Epithelial cell of prostate (primary cell): Measurements from ENCODE around the gene OPN1MW3.
"Not testable (repeated sequence)": the region's sequence is repeated elsewhere in the genome, so short reads cannot be mapped to it uniquely, and the experiment has no call there.

ENCODE experiments used
- DNase-seq: peaks from one replicate; pipeline ENCODE4 v3.0.0-alpha.2; 2011; ENCODE audit warnings: low read depth, low spot score
- H3K27ac ChIP-seq: fragments of 450-650 bp; 2 replicates; pipeline ENCODE4 v1.5.1; 2017; ENCODE audit warnings: mild to moderate bottlenecking

OPN1MW3 gene

DNA sequence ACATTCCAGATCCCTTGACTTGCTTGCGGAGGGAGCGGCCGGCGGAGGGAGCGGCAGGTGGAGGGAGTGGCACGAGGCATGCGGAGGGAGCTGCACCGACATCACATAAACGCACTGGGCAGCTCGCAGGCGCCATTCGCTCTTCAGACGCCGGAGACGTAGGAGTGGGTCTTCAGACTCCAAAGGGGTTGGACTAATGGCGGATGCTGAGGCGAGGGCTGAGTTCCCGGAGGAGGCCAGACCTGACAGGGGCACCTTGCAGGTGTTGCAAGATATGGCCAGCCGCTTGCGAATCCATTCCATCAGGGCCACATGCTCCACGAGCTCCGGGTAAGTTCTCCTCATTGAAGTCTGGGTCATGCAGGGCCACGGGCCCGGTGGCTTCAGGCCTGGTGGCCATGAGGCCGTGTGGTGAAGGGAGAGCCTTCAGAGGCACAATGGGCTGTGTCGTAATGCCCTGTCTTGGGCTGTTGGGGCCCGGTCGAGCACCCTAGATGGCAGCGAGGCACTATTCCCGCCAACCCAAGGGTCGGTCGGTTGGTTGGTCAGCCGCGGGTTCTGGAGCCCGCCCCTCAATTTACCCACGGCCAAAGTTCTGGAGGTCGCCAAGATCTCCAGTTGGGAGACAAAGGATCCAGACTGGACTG is 38.4 kb downstream of the OPN1MW3 start, which contains the start of gene TKTL1:
TSS of gene TKTL1 (plus strand) at position 132 of the 647 bp plus-strand sequence. CDS start at position 197, 65 bp downstream.
- no peak for DNase-seq
- H3K27ac ChIP-seq = no peak within 1 kb of the TSS

DNA sequence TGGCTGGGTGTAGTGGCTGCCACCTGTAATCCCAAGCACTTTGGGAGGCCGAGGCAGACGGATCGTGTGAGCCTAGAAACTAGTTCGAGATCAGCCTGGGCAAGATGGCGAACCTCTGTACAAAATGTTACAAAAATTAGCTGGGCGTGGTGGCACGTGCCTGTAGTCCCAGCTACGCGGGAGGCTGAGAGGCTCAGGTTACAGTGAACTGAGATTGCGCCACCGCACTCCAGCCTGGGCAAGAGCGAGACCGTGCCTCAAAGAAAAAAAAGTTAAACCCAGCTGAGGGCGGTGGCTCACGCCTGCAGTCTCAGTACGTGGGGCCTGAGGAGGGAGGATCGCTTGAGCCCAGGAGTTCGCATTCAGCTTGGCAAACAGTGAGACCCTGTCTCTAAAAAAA is 39.3 kb downstream of the OPN1MW3 start:
- no peak for DNase-seq
- no peak overlapping the region for H3K27ac ChIP-seq

DNA sequence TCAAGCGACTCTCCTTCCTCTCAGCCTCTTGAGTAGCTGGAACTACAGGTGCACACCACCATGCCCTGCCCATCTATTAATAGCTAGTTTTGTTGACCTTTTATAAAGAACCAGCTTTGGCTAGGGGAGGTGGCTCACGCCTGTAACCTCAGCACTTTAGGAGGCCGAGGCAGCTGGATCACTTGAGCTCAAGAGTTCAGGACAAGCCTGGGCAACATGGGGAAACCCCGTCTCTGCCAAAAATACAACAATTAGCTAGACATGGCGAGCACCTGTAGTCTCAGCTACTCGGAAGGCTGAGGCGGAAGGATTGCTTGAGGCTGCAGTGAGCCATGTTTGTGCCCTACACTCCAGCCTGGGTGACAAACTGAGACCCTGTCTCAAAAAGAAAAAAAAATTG is 40.9 kb downstream of the OPN1MW3 start:
- no peak overlapping the region for H3K27ac ChIP-seq
- DNase-seq = no peak

DNA sequence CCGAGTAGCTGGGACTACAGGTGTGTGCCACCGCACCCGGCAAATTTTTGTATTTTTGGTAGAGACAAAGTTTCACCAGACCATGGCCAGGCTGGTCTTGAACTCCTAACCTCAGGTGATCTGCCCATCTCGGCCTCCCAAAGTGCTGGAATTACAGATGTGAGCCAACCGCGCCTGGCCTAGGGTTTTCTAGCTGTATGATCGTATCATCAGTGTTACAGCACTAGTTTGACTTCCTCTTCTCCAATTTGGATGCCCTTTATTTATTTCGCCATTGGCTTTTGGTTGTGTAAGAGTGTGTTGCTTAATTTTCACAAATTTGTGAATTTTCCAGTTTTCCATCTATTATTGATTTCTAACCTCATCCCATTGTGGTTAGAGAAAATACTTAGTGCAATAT is 43.4 kb downstream of the OPN1MW3 start:
- H3K27ac ChIP-seq = no peak overlapping the region
- DNase-seq = no peak

DNA sequence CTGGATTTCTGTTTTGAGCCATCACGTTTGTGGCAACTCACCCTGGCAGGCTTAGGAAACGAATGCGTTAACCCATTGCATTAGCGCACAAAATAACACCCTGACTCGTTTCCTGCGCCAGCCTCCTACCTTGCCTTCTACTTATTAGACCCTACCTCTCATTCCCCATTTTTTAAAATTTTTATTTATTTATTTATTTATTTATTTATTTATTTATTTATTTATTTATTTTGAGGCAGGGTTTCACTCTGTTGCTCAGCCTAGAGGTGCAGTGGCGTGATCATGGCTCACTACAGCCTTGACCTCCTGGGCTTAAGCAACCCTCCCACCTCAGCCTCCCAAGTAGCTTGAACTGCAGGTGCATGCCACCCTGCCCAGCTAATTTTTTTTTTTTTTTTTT is 45.6 kb downstream of the OPN1MW3 start:
- DNase-seq, H3K27ac ChIP-seq: not testable (repeated sequence)

DNA sequence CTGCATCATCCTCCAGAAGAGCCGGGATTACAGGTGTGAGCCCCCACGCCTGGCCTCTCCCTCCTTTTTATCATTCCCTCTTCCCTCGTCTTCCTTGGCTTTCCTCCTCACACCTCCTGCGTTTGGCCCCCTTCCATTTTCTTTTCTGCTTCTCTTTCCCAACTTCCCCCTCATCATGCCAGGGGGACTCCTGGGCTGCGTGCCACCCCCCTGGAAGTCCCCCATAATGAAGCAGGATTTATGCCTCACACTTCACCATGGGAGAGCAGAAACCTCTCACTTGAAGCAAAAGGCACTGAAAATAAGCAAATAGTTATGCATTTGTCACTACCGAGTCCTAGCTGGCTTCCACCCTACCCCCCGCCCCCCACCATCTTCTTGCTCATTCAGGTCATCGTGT is 46.1 kb downstream of the OPN1MW3 start:
- DNase-seq = no peak
- H3K27ac ChIP-seq = no peak overlapping the region

DNA sequence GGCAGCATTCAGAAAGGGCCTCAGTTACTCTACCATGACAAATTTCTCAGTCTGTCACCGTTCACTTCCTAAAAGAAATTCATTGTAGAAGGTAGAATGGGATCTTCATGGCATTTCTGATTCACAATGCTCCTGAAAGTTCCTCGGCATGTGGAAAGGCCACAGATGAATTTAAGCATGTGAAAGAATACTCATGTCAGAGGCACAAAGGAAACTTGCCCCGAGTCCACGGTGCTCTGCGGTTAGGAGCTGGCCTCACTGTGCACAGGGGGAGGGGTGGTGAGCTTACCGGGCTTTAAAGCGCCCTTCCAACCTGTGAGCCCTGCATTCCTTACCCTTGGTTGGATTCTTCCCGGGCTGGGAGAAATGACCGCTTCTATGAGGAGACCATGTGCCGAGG is 47.5 kb downstream of the OPN1MW3 start:
- DNase-seq = no peak
- H3K27ac ChIP-seq = no peak overlapping the region

DNA sequence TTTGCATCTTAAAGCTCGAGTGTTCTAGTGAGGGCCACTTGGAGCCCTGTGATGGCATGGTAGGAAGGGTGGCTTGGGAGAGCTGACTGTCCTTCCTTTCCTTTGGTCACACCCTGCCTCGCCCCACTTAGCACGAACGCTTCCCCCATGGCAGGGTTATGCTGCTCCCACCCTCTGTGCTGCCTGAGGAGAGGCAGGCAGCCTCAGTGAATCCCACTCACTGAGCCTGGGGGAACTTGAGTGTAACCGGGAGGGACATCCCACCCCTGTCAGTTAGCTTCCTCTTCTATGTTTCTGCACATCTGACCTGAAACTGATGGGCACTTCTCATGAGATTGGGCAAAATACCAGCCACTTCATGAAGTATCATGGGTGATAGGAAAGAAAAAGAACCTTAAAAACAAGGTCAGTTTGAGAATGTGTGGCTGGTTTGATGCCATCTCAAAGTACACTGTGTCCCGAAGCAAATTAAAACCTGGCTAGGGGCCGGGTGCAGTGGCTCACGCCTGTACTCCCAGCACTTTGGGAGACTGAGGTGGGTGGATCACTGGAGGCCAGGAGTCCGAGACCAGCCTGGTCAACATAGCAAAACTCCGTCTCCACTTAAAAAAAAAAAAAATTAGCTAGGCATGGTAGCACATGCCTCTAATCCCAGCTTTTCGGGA is 48.3 kb downstream of the OPN1MW3 start:
- DNase-seq = no peak
- H3K27ac ChIP-seq = no peak overlapping the region

DNA sequence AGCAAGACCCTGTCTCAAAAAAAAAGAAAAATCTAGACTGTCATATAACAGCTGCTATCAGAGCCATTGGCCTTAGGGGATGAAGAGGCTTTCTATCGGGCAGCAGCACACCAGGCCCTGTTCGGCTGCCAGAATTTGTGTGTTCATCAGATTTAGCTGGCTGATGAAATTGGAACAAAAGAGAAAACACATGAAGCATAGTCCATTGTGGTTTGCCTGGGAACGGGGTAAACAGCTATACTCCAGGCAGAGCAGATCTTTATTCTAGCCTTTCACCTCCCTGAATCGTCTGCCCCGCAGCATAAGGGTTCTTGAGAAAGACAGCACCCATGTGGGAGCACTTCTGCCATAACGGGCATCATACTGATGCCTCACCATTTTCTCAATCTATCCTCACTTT is 49.8 kb downstream of the OPN1MW3 start:
- H3K27ac ChIP-seq = no peak overlapping the region
- DNase-seq = no peak

DNA sequence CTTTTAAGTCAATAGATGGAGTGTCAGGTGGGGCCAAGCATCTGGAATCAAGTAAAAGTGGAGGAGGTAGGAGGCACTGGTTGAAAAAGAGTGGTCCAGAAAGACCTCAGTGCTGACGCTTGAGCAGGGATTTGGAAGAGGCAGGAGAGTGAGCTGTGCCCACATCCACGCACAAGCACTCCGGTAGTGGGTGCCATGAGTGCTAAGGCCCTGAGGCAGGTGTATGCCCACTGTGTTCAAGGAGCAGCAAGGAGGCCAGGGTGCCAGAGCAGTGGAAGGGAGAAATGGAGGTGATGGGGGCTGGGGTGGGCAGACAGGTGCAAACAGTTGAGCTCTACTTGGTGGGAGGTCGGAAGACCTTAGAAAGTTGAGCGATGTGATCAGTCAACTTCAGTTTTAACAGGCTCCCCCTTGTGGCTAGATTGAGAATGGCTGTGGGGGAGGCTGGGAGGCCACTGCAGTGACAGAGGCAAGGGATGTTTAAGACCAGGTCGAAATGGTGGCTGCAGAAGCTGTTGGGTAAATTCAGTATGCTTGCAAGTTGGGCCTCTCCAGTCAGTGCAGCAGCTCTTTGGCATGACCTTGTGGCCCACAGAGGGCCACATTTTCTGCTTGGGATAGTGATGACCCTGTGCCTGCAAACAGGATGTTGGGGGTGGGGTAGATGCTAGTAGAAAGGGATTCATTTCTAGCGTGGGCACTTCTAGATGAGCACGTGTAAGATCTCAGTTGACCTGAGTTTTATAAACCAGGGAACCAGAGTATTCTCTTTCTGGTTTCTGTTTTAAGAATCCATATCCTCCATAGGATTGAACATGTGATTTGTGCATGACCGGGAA is 50.9 kb downstream of the OPN1MW3 start:
- no peak for DNase-seq
- H3K27ac ChIP-seq = no peak overlapping the region

DNA sequence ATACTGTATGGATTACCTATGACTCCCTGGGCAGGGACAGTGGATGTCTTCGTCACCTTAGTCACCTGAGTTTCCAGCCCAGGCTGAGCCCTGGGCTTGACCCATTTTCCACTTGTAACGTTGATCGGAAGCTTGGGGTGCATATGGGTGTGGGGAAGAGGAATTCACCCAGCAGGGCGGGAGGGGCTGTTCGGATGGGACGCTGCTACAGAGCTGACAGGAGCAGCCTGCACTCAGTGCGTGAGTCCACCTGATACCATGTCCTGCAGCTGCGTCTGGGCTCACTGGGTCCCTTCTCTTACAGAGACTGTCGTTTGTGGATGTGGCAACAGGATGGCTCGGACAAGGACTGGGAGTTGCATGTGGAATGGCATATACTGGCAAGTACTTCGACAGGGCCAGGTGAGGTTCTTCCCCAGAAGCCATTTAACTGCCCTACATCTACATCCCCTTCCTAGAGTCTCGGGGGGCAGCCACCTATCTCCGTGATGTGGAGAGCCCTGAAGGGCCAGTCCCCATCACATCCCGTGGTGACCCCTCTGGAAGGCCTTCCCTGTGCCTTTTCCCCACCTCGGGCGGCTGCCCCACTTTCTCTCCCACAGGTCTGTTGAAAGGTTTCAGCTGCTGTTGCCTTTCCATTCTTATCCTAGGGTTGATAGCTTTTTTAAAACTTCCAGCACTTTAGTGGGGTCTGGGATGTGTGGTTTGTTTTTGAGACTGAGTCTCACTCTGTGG is 51.8 kb downstream of the OPN1MW3 start:
- DNase-seq = no peak
- no peak overlapping the region for H3K27ac ChIP-seq

DNA sequence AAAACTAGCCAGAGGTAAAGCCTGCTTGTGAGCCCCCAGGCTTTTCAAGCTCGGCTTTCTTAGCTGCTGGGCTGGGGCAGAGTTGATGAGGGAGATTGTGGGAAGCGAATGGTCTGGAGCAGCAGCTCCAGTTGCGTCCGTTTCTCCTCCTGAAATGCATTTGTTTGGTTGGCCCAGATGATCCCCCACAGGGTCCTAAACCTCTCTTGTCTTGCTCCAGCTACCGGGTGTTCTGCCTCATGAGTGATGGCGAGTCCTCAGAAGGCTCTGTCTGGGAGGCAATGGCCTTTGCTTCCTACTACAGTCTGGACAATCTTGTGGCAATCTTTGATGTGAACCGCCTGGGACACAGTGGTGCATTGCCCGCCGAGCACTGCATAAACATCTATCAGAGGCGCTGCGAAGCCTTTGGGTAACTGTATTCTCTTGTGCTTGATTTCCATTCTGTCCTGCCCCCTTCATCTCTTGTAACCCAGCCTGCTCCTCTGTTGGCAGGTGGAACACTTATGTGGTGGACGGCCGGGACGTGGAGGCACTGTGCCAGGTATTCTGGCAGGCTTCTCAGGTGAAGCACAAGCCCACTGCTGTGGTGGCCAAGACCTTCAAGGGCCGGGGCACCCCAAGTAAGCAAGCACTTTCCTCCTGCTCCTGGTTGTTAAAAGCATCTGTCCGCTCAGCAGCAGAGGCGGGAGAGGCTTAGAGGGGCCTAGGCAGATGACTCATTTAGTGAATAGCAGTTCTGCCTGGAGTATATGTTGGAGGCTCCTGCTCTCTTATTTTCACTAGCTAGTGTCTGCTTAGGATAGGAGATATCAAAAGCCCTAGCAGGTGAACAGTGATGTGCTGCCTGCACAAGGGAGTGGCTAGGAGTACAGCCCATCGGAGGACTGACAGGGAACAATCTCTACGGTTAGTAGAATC is 53.5 kb downstream of the OPN1MW3 start:
- DNase-seq = no peak
- no peak overlapping the region for H3K27ac ChIP-seq

DNA sequence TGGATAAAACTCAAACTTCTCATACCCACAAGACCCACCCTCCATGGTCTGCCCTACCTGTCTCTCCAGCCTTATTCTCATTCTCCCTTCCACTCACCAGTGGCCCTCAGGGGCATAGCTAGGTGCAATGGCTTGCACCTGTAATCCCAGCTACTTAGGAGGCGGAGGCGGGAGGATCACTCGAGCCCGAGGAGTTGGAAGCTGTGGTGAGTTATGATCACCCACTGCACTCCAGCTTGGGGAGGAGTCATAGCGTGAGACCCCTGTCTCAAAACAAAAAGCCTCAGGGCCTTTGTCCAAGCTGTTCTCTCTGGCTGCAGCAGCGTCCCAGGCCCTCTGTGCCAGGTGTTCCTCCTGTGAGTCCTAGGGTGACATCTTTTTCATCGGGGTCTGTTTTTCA is 54.7 kb downstream of the OPN1MW3 start:
- DNase-seq = no peak

DNA sequence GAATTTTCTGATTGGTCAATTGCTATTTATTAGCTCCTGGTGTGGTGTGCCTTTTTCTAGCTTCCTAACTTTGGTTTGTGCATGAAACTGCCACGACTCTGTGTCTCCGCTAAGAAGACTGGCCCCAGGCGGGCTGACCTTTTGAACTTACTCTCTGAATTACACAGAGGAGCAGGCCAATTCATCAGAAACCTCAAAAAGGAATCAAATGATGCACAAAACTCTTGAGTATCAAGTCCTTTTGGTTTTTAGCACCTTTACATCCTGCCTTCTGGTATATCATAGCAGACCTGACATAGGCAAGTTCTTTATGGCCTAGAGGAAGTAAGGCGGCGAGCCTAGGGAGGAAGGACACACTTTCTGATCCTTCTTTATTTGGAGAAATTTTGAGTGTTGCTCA is 55.8 kb downstream of the OPN1MW3 start:
- no peak overlapping the region for H3K27ac ChIP-seq
- no peak for DNase-seq

More for the DNA sequence above, 54.7 kb downstream of the OPN1MW3 start:
- no peak overlapping the region for H3K27ac ChIP-seq

DNA sequence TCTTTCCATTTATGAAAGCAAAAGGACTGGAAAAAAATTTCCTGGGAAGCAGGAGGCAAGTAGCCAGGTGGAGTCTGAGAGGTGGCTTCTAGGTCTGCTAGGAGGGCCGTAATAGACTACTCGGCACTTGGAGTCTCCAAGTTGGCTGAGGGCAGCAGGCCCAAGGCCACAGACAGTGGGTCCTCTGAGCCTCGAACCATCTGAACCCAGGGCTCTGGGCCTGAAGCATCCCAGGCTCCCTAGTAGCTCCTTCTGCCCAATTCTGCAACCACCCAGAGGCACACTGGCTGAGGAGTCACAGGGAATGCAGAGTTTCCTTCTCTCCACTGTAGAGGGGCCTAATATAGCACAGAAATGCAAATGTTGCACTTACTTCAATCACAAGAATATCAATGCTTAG is 58.0 kb downstream of the OPN1MW3 start:
- no peak for DNase-seq
- H3K27ac ChIP-seq = no peak overlapping the region

DNA sequence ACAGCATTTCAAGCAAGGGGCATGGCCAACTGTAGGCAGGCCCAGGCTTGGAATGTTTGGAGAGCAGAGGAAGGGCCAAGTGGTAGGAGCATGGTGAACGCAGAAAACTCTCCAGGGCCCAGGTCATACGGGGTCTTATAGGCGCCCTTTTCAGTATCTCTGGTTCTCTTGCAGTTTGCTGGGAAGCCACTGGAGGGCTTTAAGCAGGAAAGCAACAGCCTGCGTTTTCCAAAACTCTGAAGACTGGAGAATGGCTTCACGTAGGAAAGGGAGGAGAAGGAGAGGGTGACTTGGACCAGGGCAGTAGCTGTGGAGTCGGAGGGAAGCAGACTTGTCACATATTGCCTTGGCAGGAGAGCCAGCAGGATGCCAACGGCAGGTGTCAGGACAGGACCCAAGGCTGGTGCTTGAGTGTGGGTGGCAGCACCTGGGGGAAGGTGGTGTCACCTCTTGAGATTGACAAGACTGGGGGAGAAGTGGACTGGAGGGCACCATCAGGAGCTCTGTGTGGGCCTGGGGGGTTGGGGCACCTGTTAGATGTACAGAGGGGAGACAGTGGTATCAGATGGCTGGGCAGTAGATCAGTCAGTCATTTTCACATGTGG is 60.1 kb downstream of the OPN1MW3 start:
- no peak for DNase-seq
- H3K27ac ChIP-seq = no peak overlapping the region

DNA sequence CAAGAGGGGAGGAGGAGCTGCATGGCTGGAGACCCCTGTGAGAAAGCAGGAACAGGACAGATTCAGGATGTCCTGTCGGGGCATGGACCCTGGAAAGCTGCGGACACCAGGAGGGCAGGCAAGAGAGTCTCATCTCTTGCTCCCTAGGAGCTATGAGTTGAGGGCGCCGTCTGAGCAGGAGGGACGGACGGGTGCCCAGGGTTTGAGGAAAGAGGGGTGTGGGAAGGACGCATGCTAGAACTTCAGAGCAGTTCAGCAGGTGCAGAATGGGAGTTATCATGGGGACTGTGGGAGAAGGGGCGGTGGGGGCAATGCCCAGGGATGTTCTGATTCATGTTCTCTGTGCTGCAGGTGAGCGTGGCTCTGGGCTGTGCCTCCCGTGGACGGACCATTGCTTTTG is 63.0 kb downstream of the OPN1MW3 start:
- no peak for DNase-seq
- H3K27ac ChIP-seq = no peak overlapping the region
